ENCODE results near the gene ITPK1. TPM values are rescaled to one million over a fixed set of nuclear protein-coding genes. Genes with fewer than 3 reads are reported as not detected.

ITPK1 gene
- total RNA-seq, 1 experiment from 2014 or later, result 66.2 TPM

DNA sequence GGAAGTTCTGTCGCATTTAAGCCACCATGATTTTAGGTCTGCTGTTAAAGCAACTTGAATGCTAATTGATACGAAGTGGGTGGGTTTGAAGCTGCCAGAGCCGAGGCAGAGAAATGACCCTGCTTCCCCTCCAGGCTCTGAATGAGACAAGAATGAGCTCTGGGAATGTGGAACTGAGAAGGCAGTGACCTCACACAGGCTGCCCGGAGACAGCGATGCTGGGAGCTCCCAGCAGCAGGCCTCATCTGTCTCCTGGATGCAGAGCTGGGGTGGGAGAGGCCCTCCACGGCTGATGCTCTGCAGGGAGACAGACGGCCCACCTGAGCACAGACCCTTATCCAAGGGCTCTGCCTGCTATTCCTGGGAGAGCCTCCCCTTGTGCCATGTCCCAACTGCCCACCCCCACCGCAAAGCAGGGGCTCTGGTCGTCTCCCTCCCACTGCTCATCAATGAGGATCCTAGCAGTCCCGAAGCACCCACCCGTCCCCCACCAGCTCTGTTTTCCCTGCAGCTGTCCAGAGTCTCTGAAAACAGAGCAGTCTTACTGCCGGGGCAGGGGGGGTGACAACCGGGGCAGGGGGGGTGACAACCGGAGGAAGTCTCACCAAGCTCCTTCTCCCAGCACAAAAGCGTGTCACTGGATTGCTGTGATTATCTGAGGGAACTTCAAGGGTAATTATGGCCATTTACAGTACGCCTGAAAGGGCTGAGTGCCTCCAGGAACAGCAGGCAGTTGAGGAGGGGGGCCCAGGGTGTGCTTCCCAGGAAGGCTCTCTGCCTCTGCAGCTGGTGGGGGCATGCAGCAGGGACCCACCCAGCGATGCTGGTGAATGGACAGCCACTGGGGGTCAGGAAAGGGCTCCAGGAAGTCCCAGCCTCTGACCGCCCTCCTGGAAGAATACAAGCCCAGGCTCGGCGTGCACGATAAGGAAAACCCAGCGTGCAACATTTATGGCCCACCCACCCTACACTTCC is 125.0 kb downstream of the ITPK1 start:
- no peak for ATAC-seq
- CTCF ChIA-PET, result interaction anchor here (0.7 kb wide), 1 partner anchor 110 kb away, joined by 3 read pairs; no protein-coding TSS in a partner anchor

DNA sequence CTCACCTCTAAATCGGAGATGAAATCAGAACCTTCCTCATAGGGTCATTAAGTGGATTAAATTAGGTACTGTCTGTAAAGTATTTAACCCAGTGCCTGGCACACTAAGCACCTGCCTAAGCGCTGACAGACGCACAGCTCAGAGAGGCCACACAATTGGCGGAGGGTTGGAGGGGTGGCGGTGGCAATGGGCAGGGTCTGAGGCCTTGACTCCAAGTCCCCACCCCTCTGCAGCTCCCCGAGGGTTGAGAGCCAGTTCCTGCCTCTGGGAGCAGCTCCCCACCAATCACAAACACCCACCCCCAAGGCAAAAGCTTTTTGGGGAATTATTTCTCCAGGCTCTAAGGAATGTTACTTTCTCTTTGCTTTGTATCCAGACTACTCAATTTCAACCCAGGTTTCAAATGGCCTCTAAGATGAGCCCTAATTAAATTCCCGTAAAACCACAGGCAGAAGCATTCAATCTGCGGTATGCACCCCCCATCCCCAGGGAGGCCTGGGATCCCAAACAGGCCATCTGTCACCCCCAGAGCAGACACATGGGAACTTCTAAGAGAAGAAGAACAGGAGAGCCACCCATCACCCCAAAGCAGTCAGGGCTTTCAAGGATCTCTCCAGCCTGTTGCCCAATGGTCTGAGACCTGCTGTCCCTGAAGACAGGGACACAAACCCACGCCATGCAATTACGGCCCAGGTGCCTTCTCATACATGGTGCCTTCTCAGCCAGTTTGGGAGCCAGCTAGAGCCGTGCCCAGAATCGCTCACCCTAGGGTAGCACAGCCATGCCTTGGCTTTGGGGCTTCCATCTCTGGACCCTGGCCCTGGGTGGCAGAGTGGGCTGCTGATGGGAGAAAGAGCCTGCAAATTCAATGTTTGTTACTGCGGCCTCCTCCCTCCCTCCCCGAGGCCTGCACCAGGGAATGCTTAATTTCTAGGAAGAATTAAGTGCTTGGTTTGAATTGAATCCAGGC is 126.7 kb downstream of the ITPK1 start:
- no peak for ATAC-seq
- no peaks in the 10 kb centered on the region for H4K20me1 ChIP-seq (ENCODE audit: low read length)
- ChIA-PET POLR2A (ENCODE audit: unreplicated experiment) (no interaction called here), CTCF (no interaction called here)
- peaks cover 20% of the 10 kb centered on the region for H3K4me1 ChIP-seq (ENCODE audit: insufficient read depth, low read length)
- BruUV-seq (replicated peaks), result no TSS peak
- no peak overlapping the region for H3K4me3 ChIP-seq (ENCODE audit: low read length)
- H3K36me3 ChIP-seq (ENCODE audit: low read depth, low read length), result 0 out of 2 replicates have a peak, but pooled peaks cover 2% of the 10 kb centered on the region
- H3K9ac ChIP-seq (ENCODE audit: low read length), result no peak overlapping the region
- no peaks in the 10 kb centered on the region for H3K79me2 ChIP-seq (ENCODE audit: low read length)
- H3K4me2 ChIP-seq (ENCODE audit: low read length), result no peak overlapping the region
- H3K27me3 ChIP-seq (ENCODE audit: low read length), result no peaks in the 10 kb centered on the region
- H3F3A ChIP-seq (ENCODE audit: low read length, unreplicated experiment), result no peaks in the 10 kb centered on the region
- H3K27ac ChIP-seq (ENCODE audit: low read length), result no peak overlapping the region
- intact Hi-C loops (cut with micrococcal nuclease), result no loop called here
- no peak overlapping the region for H2AFZ ChIP-seq (ENCODE audit: low read length)
- TF ChIP-seq, protein P1, sequence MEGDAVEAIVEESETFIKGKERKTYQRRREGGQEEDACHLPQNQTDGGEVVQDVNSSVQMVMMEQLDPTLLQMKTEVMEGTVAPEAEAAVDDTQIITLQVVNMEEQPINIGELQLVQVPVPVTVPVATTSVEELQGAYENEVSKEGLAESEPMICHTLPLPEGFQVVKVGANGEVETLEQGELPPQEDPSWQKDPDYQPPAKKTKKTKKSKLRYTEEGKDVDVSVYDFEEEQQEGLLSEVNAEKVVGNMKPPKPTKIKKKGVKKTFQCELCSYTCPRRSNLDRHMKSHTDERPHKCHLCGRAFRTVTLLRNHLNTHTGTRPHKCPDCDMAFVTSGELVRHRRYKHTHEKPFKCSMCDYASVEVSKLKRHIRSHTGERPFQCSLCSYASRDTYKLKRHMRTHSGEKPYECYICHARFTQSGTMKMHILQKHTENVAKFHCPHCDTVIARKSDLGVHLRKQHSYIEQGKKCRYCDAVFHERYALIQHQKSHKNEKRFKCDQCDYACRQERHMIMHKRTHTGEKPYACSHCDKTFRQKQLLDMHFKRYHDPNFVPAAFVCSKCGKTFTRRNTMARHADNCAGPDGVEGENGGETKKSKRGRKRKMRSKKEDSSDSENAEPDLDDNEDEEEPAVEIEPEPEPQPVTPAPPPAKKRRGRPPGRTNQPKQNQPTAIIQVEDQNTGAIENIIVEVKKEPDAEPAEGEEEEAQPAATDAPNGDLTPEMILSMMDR (conservative IDR thresholded peaks at IDR 0.05; ENCODE audit: low read depth, low read length), result no peak
- TF ChIP-seq EZH2phosphoT487 (IDR thresholded peaks at IDR 0.05; ENCODE audit: borderline replicate concordance, low read length), result no peak
- no peak for TF ChIP-seq EZH2 (IDR thresholded peaks at IDR 0.05; ENCODE audit: low read length, unreplicated experiment)
- H3K9me2 ChIP-seq (replicated peaks; ENCODE audit: low read length), result no peaks in the 10 kb centered on the region
- DNase-seq, result no peak
- H3K9me3 ChIP-seq (ENCODE audit: low read length), result no peaks in the 10 kb centered on the region

More for the DNA sequence above, 125.0 kb downstream of the ITPK1 start:
- Histone ChIP-seq H3K36me3 (ENCODE audit: low read depth, low read length) (0 out of 2 replicates have a peak, but pooled peaks cover 2% of the 10 kb centered on the region), H3K4me3 (ENCODE audit: low read length) (no peak overlapping the region), H3K4me2 (ENCODE audit: low read length) (no peak overlapping the region), H3K79me2 (ENCODE audit: low read length) (no peaks in the 10 kb centered on the region), H3K4me1 (ENCODE audit: insufficient read depth, low read length) (peaks cover 14% of the 10 kb centered on the region), H2AFZ (ENCODE audit: low read length) (no peak overlapping the region), H3K9me3 (ENCODE audit: low read length) (no peaks in the 10 kb centered on the region), H3K27me3 (ENCODE audit: low read length) (no peaks in the 10 kb centered on the region), H3K9ac (ENCODE audit: low read length) (no peak overlapping the region), H4K20me1 (ENCODE audit: low read length) (no peaks in the 10 kb centered on the region), H3K27ac (ENCODE audit: low read length) (no peak overlapping the region), H3K9me2 (replicated peaks; ENCODE audit: low read length) (no peaks in the 10 kb centered on the region), H3F3A (ENCODE audit: low read length, unreplicated experiment) (no peaks in the 10 kb centered on the region)
- no TSS peak for BruUV-seq (replicated peaks)
- DNase-seq, result no peak
- TF ChIP-seq, protein P1 (conservative IDR thresholded peaks at IDR 0.05; ENCODE audit: low read depth, low read length), result no peak
- TF ChIP-seq EZH2phosphoT487 (IDR thresholded peaks at IDR 0.05; ENCODE audit: borderline replicate concordance, low read length) (no peak), EZH2 (IDR thresholded peaks at IDR 0.05; ENCODE audit: low read length, unreplicated experiment) (no peak)
- POLR2A ChIA-PET (ENCODE audit: unreplicated experiment), result no interaction called here
- intact Hi-C loops (cut with micrococcal nuclease), result no loop called here

All from PC-3 (cell line).